GM23338 (cell line): ENCODE results near the gene MEAK7. TPM values are rescaled to one million over a fixed set of nuclear protein-coding genes. Genes with fewer than 3 reads are reported as not detected.

Experiments used
- ATAC-seq: fragments of 200-7000 bp; cut with Tn5 transposase; 3 replicates; pipeline ENCODE4 v1.9.1; 2020
- DNase-seq: peaks from one replicate; pipeline ENCODE4 v3.0.0-alpha.2; 2015; ENCODE audit warnings: low spot score
- H2AFZ ChIP-seq: fragments of 200-600 bp; sonication (generic); 2 replicates; pipeline ENCODE4 v1.8.0; 2016; ENCODE audit warnings: antibody characterized with exemption, mild to moderate bottlenecking, moderate library complexity
- H3F3A ChIP-seq: fragments of 200-600 bp; sonication (generic); replicated peaks from 2 replicates; pipeline ENCODE4 v1.8.0; 2017; ENCODE audit warnings: antibody characterized with exemption, mixed run types, low read depth
- H3K27ac ChIP-seq: fragments of 200-600 bp; sonication (generic); 2 replicates; pipeline ENCODE4 v1.6.1; 2016; ENCODE audit warnings: low read depth
- H3K27me3 ChIP-seq: fragments of 200-600 bp; sonication (generic); 2 replicates; pipeline ENCODE4 v1.8.0; 2016; ENCODE audit warnings: mild to moderate bottlenecking, mixed run types, moderate library complexity; ENCODE audit not compliant: insufficient read depth
- H3K36me3 ChIP-seq: fragments of 200-600 bp; sonication (generic); 2 replicates; pipeline ENCODE4 v1.8.0; 2016; ENCODE audit warnings: mild to moderate bottlenecking; ENCODE audit not compliant: insufficient read depth
- H3K4me1 ChIP-seq: fragments of 200-600 bp; sonication (generic); 2 replicates; pipeline ENCODE4 v1.8.0; 2016; ENCODE audit warnings: mild to moderate bottlenecking, moderate library complexity; ENCODE audit not compliant: insufficient read depth
- H3K4me2 ChIP-seq: fragments of 200-600 bp; sonication (generic); 2 replicates; pipeline ENCODE4 v1.7.1; 2017; ENCODE audit warnings: mixed run types
- H3K4me3 ChIP-seq: fragments of 200-600 bp; sonication (generic); 2 replicates; pipeline ENCODE4 v1.6.1; 2016; ENCODE audit warnings: mixed run types
- H3K79me2 ChIP-seq: fragments of 200-600 bp; sonication (generic); replicated peaks from 2 replicates; pipeline ENCODE4 v1.8.0; 2017; ENCODE audit warnings: mild to moderate bottlenecking; ENCODE audit not compliant: insufficient read depth
- H3K9me2 ChIP-seq: fragments of 200-600 bp; sonication (generic); 2 replicates; pipeline ENCODE4 v1.8.0; 2017; ENCODE audit not compliant: insufficient read depth
- H4K20me1 ChIP-seq: fragments of 200-600 bp; sonication (generic); replicated peaks from 2 replicates; pipeline ENCODE4 v1.8.0; 2017; ENCODE audit warnings: mild to moderate bottlenecking; ENCODE audit not compliant: insufficient read depth
- H3K27ac Mint-ChIP-seq: 2 replicates; pipeline ENCODE4 v1.8.0; 2020; ENCODE audit warnings: inconsistent platforms, mild to moderate bottlenecking, moderate library complexity, mixed read lengths
- H3K27me3 Mint-ChIP-seq: 3 replicates; pipeline ENCODE4 v1.8.0; 2022; ENCODE audit warnings: low read depth, mild to moderate bottlenecking, moderate library complexity, mixed read lengths, inconsistent platforms; ENCODE audit not compliant: insufficient read depth, poor library complexity
- H3K36me3 Mint-ChIP-seq: 3 replicates; pipeline ENCODE4 v1.8.0; 2021; ENCODE audit warnings: low read depth, mild to moderate bottlenecking, inconsistent platforms, moderate library complexity, mixed read lengths
- H3K4me1 Mint-ChIP-seq: 3 replicates; pipeline ENCODE4 v1.8.0; 2020; ENCODE audit warnings: mild to moderate bottlenecking, inconsistent platforms, mixed read lengths
- H3K4me3 Mint-ChIP-seq: 3 replicates; pipeline ENCODE4 v1.8.0; 2021; ENCODE audit warnings: moderate library complexity, mild to moderate bottlenecking, inconsistent platforms, mixed read lengths
- H3K9me3 Mint-ChIP-seq: 3 replicates; pipeline ENCODE4 v1.8.0; 2020; ENCODE audit warnings: moderate library complexity, mild to moderate bottlenecking, inconsistent platforms, mixed read lengths
- EZH2phosphoT487 ChIP-seq: fragments of 200-600 bp; sonication (generic); IDR thresholded peaks from one replicate; pipeline ENCODE4 v1.8.1; 2018; ENCODE audit warnings: antibody characterized with exemption; ENCODE audit not compliant: unreplicated experiment
- NANOG ChIP-seq: IDR thresholded peaks from 2 replicates; pipeline ENCODE4 v1.6.1; 2016; ENCODE audit warnings: antibody characterized with exemption, borderline replicate concordance
- STAT1 ChIP-seq: IDR thresholded peaks from one replicate; pipeline ENCODE4 v1.6.1; 2016; ENCODE audit warnings: antibody characterized with exemption; ENCODE audit not compliant: unreplicated experiment
- ZNF114 ChIP-seq: fragments of 250-450 bp; sonication (Bioruptor Pico); IDR thresholded peaks from 2 replicates; pipeline ENCODE4 v1.5.0; 2020; ENCODE audit warnings: mild to moderate bottlenecking, moderate library complexity
- ZNF331 ChIP-seq: fragments of 250-450 bp; sonication (Bioruptor Pico); IDR thresholded peaks from 2 replicates; pipeline ENCODE4 v1.5.0; 2020; ENCODE audit warnings: low read depth, mild to moderate bottlenecking, moderate library complexity
- polyA plus RNA-seq: library from polyadenylated mRNA; unstranded; fragments of >200 nt; fragmentation: Nextera tagmentation; extraction: Ambion mirVana; gene quantifications from 2 replicates; pipeline ENCODE4 v1.2.1, GENCODE V29; 2016
- total RNA-seq: library from RNA; depleted of rRNA; stranded (reverse); fragments of >200 nt; shearing (Covaris generic); gene quantifications from 2 replicates; pipeline ENCODE4 v1.2.3, GENCODE V29; 2014
- TF ChIP-seq, protein P1 (sequence below): fragments of 250-450 bp; sonication (Bioruptor Pico); IDR thresholded peaks from 2 replicates; pipeline ENCODE4 v1.5.0; 2020; ENCODE audit warnings: mild to moderate bottlenecking, moderate library complexity
- TF ChIP-seq, protein P2 (sequence below): IDR thresholded peaks from 2 replicates; pipeline ENCODE4 v1.6.1; 2016; ENCODE audit warnings: antibody characterized with exemption

MEAK7 gene
- total and polyA plus RNA-seq, 2 experiments from 2014 or later, result 7.5 to 17.2 TPM

DNA sequence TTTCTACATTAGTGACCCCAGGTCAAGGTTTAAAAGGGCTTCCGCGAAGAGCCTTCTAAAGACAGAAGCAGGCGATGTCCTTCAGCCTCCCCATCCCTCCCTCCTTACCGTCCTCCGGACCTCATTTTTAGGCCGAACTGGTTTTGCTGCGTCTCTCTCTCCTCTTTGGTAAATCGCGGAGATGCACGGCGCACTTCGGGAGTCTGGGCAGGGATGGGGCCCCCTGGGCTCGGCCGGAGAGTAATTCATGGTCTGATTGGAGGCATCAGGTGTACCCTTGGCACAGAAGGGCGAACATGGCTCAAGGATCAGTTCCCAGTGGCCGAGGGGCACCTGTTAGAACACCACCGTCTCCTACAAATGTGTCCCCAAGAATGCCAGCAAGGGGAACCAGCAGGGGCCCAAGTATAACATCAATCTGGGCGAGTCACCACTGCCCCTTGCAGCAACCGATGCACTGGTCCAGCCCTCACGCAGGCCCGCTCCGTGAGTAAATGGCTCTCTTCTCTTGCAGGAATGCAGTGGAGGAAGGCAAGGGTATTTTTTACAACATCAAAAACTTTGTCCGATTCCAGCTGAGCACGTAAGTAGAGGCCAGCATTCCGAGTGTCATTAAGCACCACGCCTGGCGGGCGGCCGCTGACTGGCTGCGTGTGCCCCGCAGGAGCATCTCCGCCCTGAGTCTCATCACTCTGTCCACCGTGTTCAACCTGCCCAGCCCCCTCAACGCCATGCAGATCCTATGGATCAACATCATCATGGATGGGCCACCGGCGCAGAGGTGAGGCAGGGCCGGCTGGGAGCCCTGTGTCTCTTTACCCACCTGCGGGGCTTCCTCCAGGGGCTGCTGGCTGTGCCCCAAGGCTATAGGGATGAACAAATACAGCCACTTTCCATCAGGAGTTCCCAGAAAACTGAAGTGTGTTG lies 45.6 kb downstream of the MEAK7 start:
- Histone ChIP-seq H4K20me1 (no peaks in the 10 kb centered on the region), H3F3A (no peaks in the 10 kb centered on the region), H3K4me3 (no peak overlapping the region), H3K36me3 (no peaks in the 10 kb centered on the region), H3K27ac (no peak overlapping the region), H3K27me3 (no peaks in the 10 kb centered on the region), H3K4me2 (no peak overlapping the region), H2AFZ (no peak overlapping the region), H3K4me1 (no peaks in the 10 kb centered on the region), H3K9me2 (no peaks in the 10 kb centered on the region), H3K79me2 (no peaks in the 10 kb centered on the region)
- ATAC-seq (no peak), DNase-seq (no peak)
- Mint-ChIP-seq H3K27ac (no peak overlapping the region), H3K36me3 (no peaks in the 10 kb centered on the region; the same call in 2 of the 3 replicates), H3K4me1 (peaks cover 4% of the 10 kb centered on the region; the same call in 1 of the 3 replicates), H3K4me3 (no peak overlapping the region), H3K9me3 (no peaks in the 10 kb centered on the region; the same call in 2 of the 3 replicates), H3K27me3 (peaks cover 3% of the 10 kb centered on the region)
- TF ChIP-seq NANOG, result no peak
- TF ChIP-seq ZNF114 (CRISPR knock-in tag), result no peak
- TF ChIP-seq EZH2phosphoT487, result no peak

- Histone ChIP-seq H3K27ac (no peak overlapping the region), H4K20me1 (no peaks in the 10 kb centered on the region), H2AFZ (no peak overlapping the region), H3K79me2 (no peaks in the 10 kb centered on the region), H3K36me3 (no peaks in the 10 kb centered on the region), H3K27me3 (no peaks in the 10 kb centered on the region), H3K4me2 (no peak overlapping the region), H3F3A (no peaks in the 10 kb centered on the region), H3K9me2 (no peaks in the 10 kb centered on the region), H3K4me1 (no peaks in the 10 kb centered on the region), H3K4me3 (no peak overlapping the region)
- ATAC-seq (no peak), DNase-seq (no peak)
- no peak for TF ChIP-seq ZNF331 (CRISPR knock-in tag)
- no peak for TF ChIP-seq NANOG
- TF ChIP-seq EZH2phosphoT487, result no peak
- no peak for TF ChIP-seq STAT1
- TF ChIP-seq, protein P1, sequence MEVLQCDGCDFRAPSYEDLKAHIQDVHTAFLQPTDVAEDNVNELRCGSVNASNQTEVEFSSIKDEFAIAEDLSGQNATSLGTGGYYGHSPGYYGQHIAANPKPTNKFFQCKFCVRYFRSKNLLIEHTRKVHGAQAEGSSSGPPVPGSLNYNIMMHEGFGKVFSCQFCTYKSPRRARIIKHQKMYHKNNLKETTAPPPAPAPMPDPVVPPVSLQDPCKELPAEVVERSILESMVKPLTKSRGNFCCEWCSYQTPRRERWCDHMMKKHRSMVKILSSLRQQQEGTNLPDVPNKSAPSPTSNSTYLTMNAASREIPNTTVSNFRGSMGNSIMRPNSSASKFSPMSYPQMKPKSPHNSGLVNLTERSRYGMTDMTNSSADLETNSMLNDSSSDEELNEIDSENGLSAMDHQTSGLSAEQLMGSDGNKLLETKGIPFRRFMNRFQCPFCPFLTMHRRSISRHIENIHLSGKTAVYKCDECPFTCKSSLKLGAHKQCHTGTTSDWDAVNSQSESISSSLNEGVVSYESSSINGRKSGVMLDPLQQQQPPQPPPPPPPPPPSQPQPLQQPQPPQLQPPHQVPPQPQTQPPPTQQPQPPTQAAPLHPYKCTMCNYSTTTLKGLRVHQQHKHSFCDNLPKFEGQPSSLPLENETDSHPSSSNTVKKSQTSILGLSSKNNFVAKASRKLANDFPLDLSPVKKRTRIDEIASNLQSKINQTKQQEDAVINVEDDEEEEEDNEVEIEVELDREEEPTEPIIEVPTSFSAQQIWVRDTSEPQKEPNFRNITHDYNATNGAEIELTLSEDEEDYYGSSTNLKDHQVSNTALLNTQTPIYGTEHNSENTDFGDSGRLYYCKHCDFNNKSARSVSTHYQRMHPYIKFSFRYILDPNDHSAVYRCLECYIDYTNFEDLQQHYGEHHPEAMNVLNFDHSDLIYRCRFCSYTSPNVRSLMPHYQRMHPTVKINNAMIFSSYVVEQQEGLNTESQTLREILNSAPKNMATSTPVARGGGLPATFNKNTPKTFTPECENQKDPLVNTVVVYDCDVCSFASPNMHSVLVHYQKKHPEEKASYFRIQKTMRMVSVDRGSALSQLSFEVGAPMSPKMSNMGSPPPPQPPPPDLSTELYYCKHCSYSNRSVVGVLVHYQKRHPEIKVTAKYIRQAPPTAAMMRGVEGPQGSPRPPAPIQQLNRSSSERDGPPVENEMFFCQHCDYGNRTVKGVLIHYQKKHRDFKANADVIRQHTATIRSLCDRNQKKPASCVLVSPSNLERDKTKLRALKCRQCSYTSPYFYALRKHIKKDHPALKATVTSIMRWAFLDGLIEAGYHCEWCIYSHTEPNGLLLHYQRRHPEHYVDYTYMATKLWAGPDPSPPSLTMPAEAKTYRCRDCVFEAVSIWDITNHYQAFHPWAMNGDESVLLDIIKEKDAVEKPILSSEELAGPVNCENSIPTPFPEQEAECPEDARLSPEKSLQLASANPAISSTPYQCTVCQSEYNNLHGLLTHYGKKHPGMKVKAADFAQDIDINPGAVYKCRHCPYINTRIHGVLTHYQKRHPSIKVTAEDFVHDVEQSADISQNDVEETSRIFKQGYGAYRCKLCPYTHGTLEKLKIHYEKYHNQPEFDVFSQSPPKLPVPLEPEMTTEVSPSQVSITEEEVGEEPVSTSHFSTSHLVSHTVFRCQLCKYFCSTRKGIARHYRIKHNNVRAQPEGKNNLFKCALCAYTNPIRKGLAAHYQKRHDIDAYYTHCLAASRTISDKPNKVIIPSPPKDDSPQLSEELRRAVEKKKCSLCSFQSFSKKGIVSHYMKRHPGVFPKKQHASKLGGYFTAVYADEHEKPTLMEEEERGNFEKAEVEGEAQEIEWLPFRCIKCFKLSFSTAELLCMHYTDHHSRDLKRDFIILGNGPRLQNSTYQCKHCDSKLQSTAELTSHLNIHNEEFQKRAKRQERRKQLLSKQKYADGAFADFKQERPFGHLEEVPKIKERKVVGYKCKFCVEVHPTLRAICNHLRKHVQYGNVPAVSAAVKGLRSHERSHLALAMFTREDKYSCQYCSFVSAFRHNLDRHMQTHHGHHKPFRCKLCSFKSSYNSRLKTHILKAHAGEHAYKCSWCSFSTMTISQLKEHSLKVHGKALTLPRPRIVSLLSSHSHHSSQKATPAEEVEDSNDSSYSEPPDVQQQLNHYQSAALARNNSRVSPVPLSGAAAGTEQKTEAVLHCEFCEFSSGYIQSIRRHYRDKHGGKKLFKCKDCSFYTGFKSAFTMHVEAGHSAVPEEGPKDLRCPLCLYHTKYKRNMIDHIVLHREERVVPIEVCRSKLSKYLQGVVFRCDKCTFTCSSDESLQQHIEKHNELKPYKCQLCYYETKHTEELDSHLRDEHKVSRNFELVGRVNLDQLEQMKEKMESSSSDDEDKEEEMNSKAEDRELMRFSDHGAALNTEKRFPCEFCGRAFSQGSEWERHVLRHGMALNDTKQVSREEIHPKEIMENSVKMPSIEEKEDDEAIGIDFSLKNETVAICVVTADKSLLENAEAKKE (CRISPR knock-in tag), result no peak
- TF ChIP-seq, protein P2, sequence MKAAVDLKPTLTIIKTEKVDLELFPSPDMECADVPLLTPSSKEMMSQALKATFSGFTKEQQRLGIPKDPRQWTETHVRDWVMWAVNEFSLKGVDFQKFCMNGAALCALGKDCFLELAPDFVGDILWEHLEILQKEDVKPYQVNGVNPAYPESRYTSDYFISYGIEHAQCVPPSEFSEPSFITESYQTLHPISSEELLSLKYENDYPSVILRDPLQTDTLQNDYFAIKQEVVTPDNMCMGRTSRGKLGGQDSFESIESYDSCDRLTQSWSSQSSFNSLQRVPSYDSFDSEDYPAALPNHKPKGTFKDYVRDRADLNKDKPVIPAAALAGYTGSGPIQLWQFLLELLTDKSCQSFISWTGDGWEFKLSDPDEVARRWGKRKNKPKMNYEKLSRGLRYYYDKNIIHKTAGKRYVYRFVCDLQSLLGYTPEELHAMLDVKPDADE, result no peak
- Mint-ChIP-seq H3K4me1 (0 out of 3 replicates have a peak, but pooled peaks cover 4% of the 10 kb centered on the region), H3K27me3 (peaks cover 6% of the 10 kb centered on the region), H3K9me3 (no peaks in the 10 kb centered on the region; the same call in 2 of the 3 replicates), H3K36me3 (no peaks in the 10 kb centered on the region), H3K27ac (no peak overlapping the region), H3K4me3 (no peak overlapping the region)
These were observed 49.4 kb downstream of the MEAK7 start for GRCh38 chr16:84455031-84455430.
